ENCODE data around the gene LRP1B.

LRP1B gene

GRCh38 chr2:142038826-142039225 lies 92.0 kb downstream of the LRP1B start:
- no peak for DNase-seq

GRCh38 chr2:142037744-142038143 lies 93.1 kb downstream of the LRP1B start:
- DNase-seq = no peak

- no peak for DNase-seq
Observed at GRCh38 chr2:142037066-142037465, 93.8 kb downstream of the LRP1B start.

GRCh38 chr2:142033393-142033792 lies 97.4 kb downstream of the LRP1B start:
- DNase-seq = no peak

- DNase-seq = no peak
Observed at GRCh38 chr2:142031656-142032055, 99.2 kb downstream of the LRP1B start.

GRCh38 chr2:142030735-142031134 lies 100.1 kb downstream of the LRP1B start:
- DNase-seq = no peak

GRCh38 chr2:142029974-142030373 lies 100.8 kb downstream of the LRP1B start:
- no peak for DNase-seq

- no peak for DNase-seq
Observed at GRCh38 chr2:142025394-142025793, 105.4 kb downstream of the LRP1B start.

GRCh38 chr2:142020368-142020767 lies 110.4 kb downstream of the LRP1B start:
- no peak for DNase-seq

GRCh38 chr2:142014536-142014935 lies 116.3 kb downstream of the LRP1B start:
- no peak for DNase-seq

GRCh38 chr2:142012797-142013196 lies 118.0 kb downstream of the LRP1B start:
- no peak for DNase-seq

GRCh38 chr2:142010477-142011270 lies 120.1 kb downstream of the LRP1B start:
- no peak for DNase-seq

- no peak for DNase-seq
Observed at GRCh38 chr2:142008135-142008744, 122.6 kb downstream of the LRP1B start.

GRCh38 chr2:141994066-141994465 lies 136.8 kb downstream of the LRP1B start:
- no peak for DNase-seq

- no peak for DNase-seq
Observed at GRCh38 chr2:141992695-141993094, 138.1 kb downstream of the LRP1B start.

GRCh38 chr2:141968433-141968832 lies 162.4 kb downstream of the LRP1B start:
- DNase-seq = no peak

GRCh38 chr2:141967980-141968379 lies 162.8 kb downstream of the LRP1B start:
- no peak for DNase-seq

- no peak for DNase-seq
Observed at GRCh38 chr2:141967503-141967902, 163.3 kb downstream of the LRP1B start.

GRCh38 chr2:141959941-141960340 lies 170.9 kb downstream of the LRP1B start:
- no peak for DNase-seq

- DNase-seq = no peak
Observed at GRCh38 chr2:141959016-141959415, 171.8 kb downstream of the LRP1B start.

GRCh38 chr2:141957827-141958450 lies 172.9 kb downstream of the LRP1B start:
- no peak for DNase-seq

- no peak for DNase-seq
Observed at GRCh38 chr2:141957321-141957720, 173.5 kb downstream of the LRP1B start.

- DNase-seq = no peak
Observed at GRCh38 chr2:141947396-141948114, 183.3 kb downstream of the LRP1B start.

GRCh38 chr2:141946016-141946415 lies 184.8 kb downstream of the LRP1B start:
- no peak for DNase-seq

All from NCI-H2029 treated with DMSO at 0.1 percent for 48 hours (cell line).